GM23338 (cell line): ENCODE data around the gene TRAF3IP1. TPM values are rescaled to one million over a fixed set of nuclear protein-coding genes. Genes with fewer than 3 reads are reported as not detected.

Source experiments
- ATAC-seq: fragments of 200-7000 bp; cut with Tn5 transposase; 3 replicates; pipeline ENCODE4 v1.9.1; 2020
- DNase-seq: peaks from one replicate; pipeline ENCODE4 v3.0.0-alpha.2; 2015; ENCODE audit warnings: low spot score
- H2AFZ ChIP-seq: fragments of 200-600 bp; sonication (generic); 2 replicates; pipeline ENCODE4 v1.8.0; 2016; ENCODE audit warnings: antibody characterized with exemption, mild to moderate bottlenecking, moderate library complexity
- H3F3A ChIP-seq: fragments of 200-600 bp; sonication (generic); replicated peaks from 2 replicates; pipeline ENCODE4 v1.8.0; 2017; ENCODE audit warnings: antibody characterized with exemption, mixed run types, low read depth
- H3K27ac ChIP-seq: fragments of 200-600 bp; sonication (generic); 2 replicates; pipeline ENCODE4 v1.6.1; 2016; ENCODE audit warnings: low read depth
- H3K27me3 ChIP-seq: fragments of 200-600 bp; sonication (generic); 2 replicates; pipeline ENCODE4 v1.8.0; 2016; ENCODE audit warnings: mild to moderate bottlenecking, mixed run types, moderate library complexity; ENCODE audit not compliant: insufficient read depth
- H3K36me3 ChIP-seq: fragments of 200-600 bp; sonication (generic); 2 replicates; pipeline ENCODE4 v1.8.0; 2016; ENCODE audit warnings: mild to moderate bottlenecking; ENCODE audit not compliant: insufficient read depth
- H3K4me1 ChIP-seq: fragments of 200-600 bp; sonication (generic); 2 replicates; pipeline ENCODE4 v1.8.0; 2016; ENCODE audit warnings: mild to moderate bottlenecking, moderate library complexity; ENCODE audit not compliant: insufficient read depth
- H3K4me2 ChIP-seq: fragments of 200-600 bp; sonication (generic); 2 replicates; pipeline ENCODE4 v1.7.1; 2017; ENCODE audit warnings: mixed run types
- H3K4me3 ChIP-seq: fragments of 200-600 bp; sonication (generic); 2 replicates; pipeline ENCODE4 v1.6.1; 2016; ENCODE audit warnings: mixed run types
- H3K79me2 ChIP-seq: fragments of 200-600 bp; sonication (generic); replicated peaks from 2 replicates; pipeline ENCODE4 v1.8.0; 2017; ENCODE audit warnings: mild to moderate bottlenecking; ENCODE audit not compliant: insufficient read depth
- H3K9me2 ChIP-seq: fragments of 200-600 bp; sonication (generic); 2 replicates; pipeline ENCODE4 v1.8.0; 2017; ENCODE audit not compliant: insufficient read depth
- H4K20me1 ChIP-seq: fragments of 200-600 bp; sonication (generic); replicated peaks from 2 replicates; pipeline ENCODE4 v1.8.0; 2017; ENCODE audit warnings: mild to moderate bottlenecking; ENCODE audit not compliant: insufficient read depth
- H3K27ac Mint-ChIP-seq: 2 replicates; pipeline ENCODE4 v1.8.0; 2020; ENCODE audit warnings: inconsistent platforms, mild to moderate bottlenecking, moderate library complexity, mixed read lengths
- H3K27me3 Mint-ChIP-seq: 3 replicates; pipeline ENCODE4 v1.8.0; 2022; ENCODE audit warnings: low read depth, mild to moderate bottlenecking, moderate library complexity, mixed read lengths, inconsistent platforms; ENCODE audit not compliant: insufficient read depth, poor library complexity
- H3K36me3 Mint-ChIP-seq: 3 replicates; pipeline ENCODE4 v1.8.0; 2021; ENCODE audit warnings: low read depth, mild to moderate bottlenecking, inconsistent platforms, moderate library complexity, mixed read lengths
- H3K4me1 Mint-ChIP-seq: 3 replicates; pipeline ENCODE4 v1.8.0; 2020; ENCODE audit warnings: mild to moderate bottlenecking, inconsistent platforms, mixed read lengths
- H3K4me3 Mint-ChIP-seq: 3 replicates; pipeline ENCODE4 v1.8.0; 2021; ENCODE audit warnings: moderate library complexity, mild to moderate bottlenecking, inconsistent platforms, mixed read lengths
- H3K9me3 Mint-ChIP-seq: 3 replicates; pipeline ENCODE4 v1.8.0; 2020; ENCODE audit warnings: moderate library complexity, mild to moderate bottlenecking, inconsistent platforms, mixed read lengths
- CREB1 ChIP-seq: fragments of 250-450 bp; sonication (Bioruptor Pico); IDR thresholded peaks from 2 replicates; pipeline ENCODE4 v1.5.0; 2020; ENCODE audit warnings: low read depth, mild to moderate bottlenecking, moderate library complexity
- CTCF ChIP-seq, 2 experiments: fragments of 200-600 bp in 1 of 2; sonication (generic) in 1 of 2; conservative IDR thresholded peaks; 2 replicates each; pipeline versions ENCODE4 v1.5.1 to v1.6.1; 2016 to 2017; ENCODE audit warnings: antibody characterized with exemption in 2 of 2, low read depth in 2 of 2, mild to moderate bottlenecking in 2 of 2, moderate library complexity in 1 of 2
- ETS1 ChIP-seq: IDR thresholded peaks from 2 replicates; pipeline ENCODE4 v1.6.1; 2016; ENCODE audit warnings: antibody characterized with exemption
- EZH2 ChIP-seq: fragments of 200-600 bp; sonication (generic); IDR thresholded peaks from one replicate; pipeline ENCODE4 v1.8.0; 2017; ENCODE audit warnings: antibody characterized with exemption, mild to moderate bottlenecking, low read depth; ENCODE audit not compliant: unreplicated experiment
- EZH2phosphoT487 ChIP-seq: fragments of 200-600 bp; sonication (generic); IDR thresholded peaks from one replicate; pipeline ENCODE4 v1.8.1; 2018; ENCODE audit warnings: antibody characterized with exemption; ENCODE audit not compliant: unreplicated experiment
- JUNB ChIP-seq: IDR thresholded peaks from one replicate; pipeline ENCODE4 v1.6.1; 2016; ENCODE audit warnings: antibody characterized with exemption; ENCODE audit not compliant: unreplicated experiment
- NANOG ChIP-seq: IDR thresholded peaks from 2 replicates; pipeline ENCODE4 v1.6.1; 2016; ENCODE audit warnings: antibody characterized with exemption, borderline replicate concordance
- POLR2AphosphoS5 ChIP-seq: IDR thresholded peaks from 2 replicates; pipeline ENCODE4 v1.6.1; 2016; ENCODE audit warnings: antibody characterized with exemption, low read depth
- REST ChIP-seq: IDR thresholded peaks from one replicate; pipeline ENCODE4 v1.6.1; 2018; ENCODE audit warnings: antibody characterized with exemption; ENCODE audit not compliant: unreplicated experiment
- STAT1 ChIP-seq: IDR thresholded peaks from one replicate; pipeline ENCODE4 v1.6.1; 2016; ENCODE audit warnings: antibody characterized with exemption; ENCODE audit not compliant: unreplicated experiment
- ZNF114 ChIP-seq: fragments of 250-450 bp; sonication (Bioruptor Pico); IDR thresholded peaks from 2 replicates; pipeline ENCODE4 v1.5.0; 2020; ENCODE audit warnings: mild to moderate bottlenecking, moderate library complexity
- ZNF331 ChIP-seq: fragments of 250-450 bp; sonication (Bioruptor Pico); IDR thresholded peaks from 2 replicates; pipeline ENCODE4 v1.5.0; 2020; ENCODE audit warnings: low read depth, mild to moderate bottlenecking, moderate library complexity
- ZNF462 ChIP-seq: fragments of 250-450 bp; sonication (Bioruptor Pico); IDR thresholded peaks from 2 replicates; pipeline ENCODE4 v1.5.0; 2020; ENCODE audit warnings: mild to moderate bottlenecking, moderate library complexity
- polyA plus RNA-seq: library from polyadenylated mRNA; unstranded; fragments of >200 nt; fragmentation: Nextera tagmentation; extraction: Ambion mirVana; gene quantifications from 2 replicates; pipeline ENCODE4 v1.2.1, GENCODE V29; 2016
- total RNA-seq: library from RNA; depleted of rRNA; stranded (reverse); fragments of >200 nt; shearing (Covaris generic); gene quantifications from 2 replicates; pipeline ENCODE4 v1.2.3, GENCODE V29; 2014

TRAF3IP1 gene
- total and polyA plus RNA-seq, 2 experiments from 2014 or later = 12.5 to 20.7 TPM

- no peak overlapping the region for H3K4me3 Mint-ChIP-seq
- H3K9me2 ChIP-seq = no peaks in the 10 kb centered on the region
- peaks cover 17% of the 10 kb centered on the region for H3K4me1 Mint-ChIP-seq
- H3K79me2 ChIP-seq = peaks cover 5% of the 10 kb centered on the region
- H4K20me1 ChIP-seq = peaks cover 2% of the 10 kb centered on the region; the same call in 1 of the 2 replicates
- H3K4me1 ChIP-seq = no peaks in the 10 kb centered on the region; the same call in 1 of the 2 replicates
- DNase-seq (no peak), ATAC-seq (no peak)
- no peak overlapping the region for H3K4me2 ChIP-seq
- H3K27me3 Mint-ChIP-seq = peaks cover 8% of the 10 kb centered on the region
- H3K27ac Mint-ChIP-seq = no peak overlapping the region
- H3K36me3 Mint-ChIP-seq = peaks cover 3% of the 10 kb centered on the region; the same call in 1 of the 3 replicates
- TF ChIP-seq ZNF462 (CRISPR knock-in tag) (no peak), ETS1 (no peak), ZNF331 (CRISPR knock-in tag) (no peak), ZNF114 (CRISPR knock-in tag) (no peak), POLR2AphosphoS5 (no peak), JUNB (no peak), STAT1 (no peak), EZH2phosphoT487 (no peak), CREB1 (CRISPR knock-in tag) (no peak), REST (no peak), CTCF (conservative IDR thresholded peaks at IDR 0.05; ENCODE audit: low read depth in 2 of 2) (no peak), NANOG (no peak), EZH2 (no peak)
- no peaks in the 10 kb centered on the region for H3F3A ChIP-seq
- H2AFZ ChIP-seq = no peak overlapping the region
- no peaks in the 10 kb centered on the region for H3K27me3 ChIP-seq
- no peak overlapping the region for H3K27ac ChIP-seq
- H3K4me3 ChIP-seq = no peak overlapping the region
- H3K36me3 ChIP-seq = no peaks in the 10 kb centered on the region
- no peaks in the 10 kb centered on the region for H3K9me3 Mint-ChIP-seq
These were observed 40.1 kb upstream of the TRAF3IP1 start for GRCh38 chr2:238280083-238280825.
